ENCODE results near the gene CCDC57.

GRCh38 chr17:82053556-82054263, 158.9 kb downstream of the CCDC57 start:
- TF ChIP-seq CTCF (IDR thresholded peaks at IDR 0.05; ENCODE audit: low read depth, low read length, poor library complexity, severe bottlenecking), result no peak
- TF ChIP-seq EZH2phosphoT487 (IDR thresholded peaks at IDR 0.05; ENCODE audit: borderline replicate concordance, low read length), result no peak
